ELF-1 (cell line): ENCODE measurements around the gene NRAS.
"Not testable (repeated sequence)": the region's sequence is repeated elsewhere in the genome, so short reads cannot be mapped to it uniquely, and the experiment has no call there.

Experiments used
- DNase-seq: peaks from one replicate; pipeline ENCODE4 v3.0.0-alpha.2; 2016; ENCODE audit warnings: low read depth, low spot score

Gene NRAS

DNA sequence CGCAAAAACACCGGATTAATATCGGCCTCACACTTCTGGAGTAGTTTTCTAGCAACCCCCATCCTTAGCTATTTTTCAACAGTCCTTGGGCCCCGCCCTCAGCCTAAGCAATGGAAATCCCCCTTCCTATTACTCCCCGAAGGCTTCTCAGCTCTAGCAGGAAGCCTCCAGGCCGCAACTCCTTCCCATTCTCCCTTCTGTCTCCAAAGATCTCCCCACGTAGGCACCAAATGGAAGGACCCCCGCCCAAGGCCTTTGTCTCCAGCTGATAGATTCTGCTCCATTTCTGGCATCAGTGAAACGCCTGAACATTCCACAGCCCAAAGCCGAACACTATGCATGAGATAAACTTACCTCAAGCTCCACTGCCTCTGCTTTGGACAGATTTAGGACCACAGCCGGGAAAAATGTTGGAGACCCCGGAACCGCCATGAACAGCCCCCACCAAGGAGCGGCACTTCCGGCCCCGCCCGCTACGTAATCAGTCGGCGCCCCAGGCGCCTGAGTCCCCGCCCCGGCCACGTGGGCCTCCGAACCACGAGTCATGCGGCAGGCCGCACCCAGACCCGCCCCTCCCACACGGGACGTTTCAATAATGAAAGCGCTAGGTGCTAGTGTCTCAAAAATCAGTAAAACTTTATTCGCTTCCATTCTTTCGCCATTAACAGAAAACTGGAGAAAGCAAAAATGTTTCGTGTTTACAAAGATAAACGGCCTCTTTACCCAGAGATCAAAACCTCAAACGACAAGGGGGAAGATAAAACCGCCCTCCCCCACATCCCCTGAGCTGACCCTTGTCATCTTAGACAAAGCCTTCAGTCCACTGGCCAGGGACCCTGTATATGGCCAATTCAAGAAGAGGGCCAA lies at the start of gene NRAS:
TSS of gene NRAS (minus strand) at position 468 of the 867 bp plus-strand sequence. CDS start 611 bp downstream, outside the sequence.
- peak; percentile 96 for DNase-seq

DNA sequence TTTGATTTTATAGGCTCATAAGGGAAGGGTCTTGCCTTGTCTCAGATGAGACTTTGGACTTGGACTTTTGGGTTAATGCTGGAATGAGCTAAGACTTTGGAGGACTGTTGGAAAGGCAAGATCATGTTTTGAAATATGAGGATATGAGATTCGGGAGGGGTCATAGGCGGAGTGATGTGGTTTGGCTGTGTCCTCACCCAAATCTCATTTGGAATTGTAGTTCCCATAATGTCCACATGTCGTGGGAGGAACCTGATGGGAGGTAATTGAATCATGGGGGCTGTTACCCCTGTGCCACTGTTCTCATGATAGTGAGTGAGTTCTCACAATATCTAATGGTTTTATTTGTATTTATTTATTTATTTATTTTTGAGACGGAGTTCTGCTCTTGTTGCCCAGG lies 48.1 kb upstream of the NRAS start:
- no peak for DNase-seq

DNA sequence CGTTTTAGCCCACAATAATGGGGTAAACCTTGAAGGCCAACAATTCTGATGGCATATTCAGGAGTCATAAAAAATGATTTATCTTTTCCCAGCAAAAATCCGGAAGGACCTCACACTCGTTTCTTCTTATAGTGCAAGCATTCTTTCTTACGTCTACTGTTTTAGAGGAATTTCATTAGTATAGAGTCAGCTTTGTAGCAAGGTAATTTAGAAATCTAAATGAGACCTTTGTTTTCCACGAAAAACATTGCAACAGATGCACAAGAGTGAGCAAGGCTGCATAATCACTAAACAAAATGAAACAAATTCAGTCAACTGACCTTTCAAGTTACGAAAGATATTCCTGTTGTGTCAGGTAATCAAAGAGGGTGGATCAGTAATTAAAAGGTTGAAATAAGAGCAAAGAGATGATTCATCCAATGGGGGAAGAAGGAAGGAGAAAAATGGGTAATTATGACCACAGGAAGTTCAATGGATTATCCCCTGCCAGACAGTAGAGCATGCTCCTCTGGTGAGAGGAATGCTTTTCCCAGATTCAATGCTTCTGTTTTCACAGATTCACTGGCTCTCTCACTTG lies 41.8 kb upstream of the NRAS start:
- no peak for DNase-seq

DNA sequence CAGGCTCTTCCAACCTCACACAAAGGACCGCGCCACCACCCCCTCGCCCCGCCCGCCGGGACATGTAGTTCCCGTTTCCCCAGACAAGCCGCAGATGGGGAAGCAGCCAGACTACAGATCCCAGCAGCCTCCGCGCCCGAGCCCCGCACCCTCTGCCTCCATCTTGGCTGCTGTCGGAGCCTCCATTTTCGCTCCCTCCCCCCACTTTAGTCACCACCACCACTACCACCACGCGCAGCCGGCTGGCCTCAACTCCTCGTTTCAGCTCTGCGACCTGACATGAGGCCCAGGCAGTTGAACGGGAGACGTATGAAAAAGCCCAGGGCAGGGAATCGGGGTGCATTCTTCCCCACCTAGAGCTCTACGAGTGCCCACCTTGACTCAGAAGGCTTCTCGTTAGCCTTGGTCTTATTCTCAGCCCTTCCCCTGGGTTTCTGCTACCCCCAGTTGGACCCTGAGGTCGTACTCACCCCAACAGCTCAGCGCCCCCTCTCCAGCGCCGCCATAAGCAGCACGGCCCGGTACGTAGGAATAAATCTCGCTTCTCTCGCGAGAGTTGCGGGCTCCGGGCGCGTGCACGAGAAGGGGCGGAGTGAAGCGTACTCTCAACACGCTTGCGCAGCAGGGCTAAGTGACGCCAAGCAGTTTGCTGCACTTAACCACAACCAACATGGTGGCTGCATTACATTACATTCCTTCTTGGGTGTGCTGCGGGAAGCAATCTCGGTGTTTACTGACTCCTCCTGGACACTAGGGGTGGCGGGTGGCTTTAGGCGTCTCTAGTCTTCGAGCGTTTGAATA lies 41.1 kb upstream of the NRAS start, which contains the start of gene CSDE1:
TSS of gene CSDE1 (minus strand) at position 530 of the 801 bp plus-strand sequence. CDS start 18,094 bp downstream, outside the sequence.
- peak; percentile 99 for DNase-seq

DNA sequence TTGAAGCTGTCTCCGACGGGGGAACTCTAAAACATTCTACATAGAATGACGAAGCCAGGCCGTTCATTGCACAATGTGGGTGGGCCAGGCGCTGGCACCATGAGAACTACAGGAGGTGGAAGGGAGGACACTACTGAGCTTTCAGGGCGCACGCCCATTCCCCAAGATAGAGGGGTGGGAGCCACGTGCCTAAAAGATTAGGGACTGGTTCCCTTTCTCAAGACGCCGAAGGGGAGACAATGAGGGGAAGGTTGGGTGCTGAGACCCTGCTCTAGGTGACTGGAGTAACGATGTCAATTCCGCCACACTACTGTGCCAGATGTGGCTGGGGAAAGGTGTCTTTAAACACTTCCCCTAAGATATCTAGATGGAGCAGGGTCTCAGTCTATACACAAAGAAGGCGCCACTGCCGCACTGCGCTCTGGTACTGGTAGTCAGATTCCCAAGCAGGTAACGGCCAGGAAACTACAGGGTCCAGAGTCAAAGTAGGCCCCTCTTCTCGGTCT lies 40.4 kb upstream of the NRAS start:
- DNase-seq = no peak

DNA sequence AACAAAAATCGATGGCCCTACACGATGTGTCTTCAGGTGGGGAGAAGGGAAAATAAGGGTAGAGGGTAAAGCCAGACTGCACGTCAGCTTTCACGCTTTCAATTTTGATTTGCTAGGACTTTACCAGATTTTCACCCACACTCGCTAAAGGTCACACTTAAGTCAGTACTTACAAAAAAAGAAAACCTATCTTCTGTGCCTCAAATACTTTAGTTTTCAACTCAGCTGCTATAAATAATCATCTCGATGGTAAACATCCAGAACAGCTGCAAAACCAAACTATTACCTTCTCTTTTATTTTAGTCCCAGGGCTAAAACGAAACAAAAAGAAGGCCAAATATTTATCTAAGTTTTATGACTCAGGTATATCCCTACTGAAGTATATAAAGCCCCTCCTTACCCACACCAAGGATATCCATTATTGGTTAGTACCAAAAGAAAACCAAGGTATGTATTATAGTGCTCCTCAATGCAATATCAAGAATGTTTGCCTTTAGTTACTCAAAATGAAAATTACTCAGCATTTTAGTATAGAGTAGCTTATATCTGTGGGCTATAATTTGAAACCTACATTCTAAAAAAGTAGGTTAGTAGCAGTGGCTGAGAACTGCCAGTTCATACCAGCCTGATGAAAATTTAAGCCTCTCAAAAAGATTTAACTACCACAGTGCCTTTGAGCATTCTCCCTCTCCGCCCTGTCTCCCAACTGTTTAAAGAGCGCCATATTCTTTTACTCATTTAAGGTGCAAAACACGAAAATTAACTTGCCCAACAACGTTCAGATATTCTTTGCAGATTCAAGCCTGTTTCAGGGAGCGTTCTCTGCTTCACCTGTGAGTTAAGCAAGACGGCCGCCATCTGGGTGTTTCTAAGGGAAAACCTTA lies 39.7 kb upstream of the NRAS start:
- no peak for DNase-seq

DNA sequence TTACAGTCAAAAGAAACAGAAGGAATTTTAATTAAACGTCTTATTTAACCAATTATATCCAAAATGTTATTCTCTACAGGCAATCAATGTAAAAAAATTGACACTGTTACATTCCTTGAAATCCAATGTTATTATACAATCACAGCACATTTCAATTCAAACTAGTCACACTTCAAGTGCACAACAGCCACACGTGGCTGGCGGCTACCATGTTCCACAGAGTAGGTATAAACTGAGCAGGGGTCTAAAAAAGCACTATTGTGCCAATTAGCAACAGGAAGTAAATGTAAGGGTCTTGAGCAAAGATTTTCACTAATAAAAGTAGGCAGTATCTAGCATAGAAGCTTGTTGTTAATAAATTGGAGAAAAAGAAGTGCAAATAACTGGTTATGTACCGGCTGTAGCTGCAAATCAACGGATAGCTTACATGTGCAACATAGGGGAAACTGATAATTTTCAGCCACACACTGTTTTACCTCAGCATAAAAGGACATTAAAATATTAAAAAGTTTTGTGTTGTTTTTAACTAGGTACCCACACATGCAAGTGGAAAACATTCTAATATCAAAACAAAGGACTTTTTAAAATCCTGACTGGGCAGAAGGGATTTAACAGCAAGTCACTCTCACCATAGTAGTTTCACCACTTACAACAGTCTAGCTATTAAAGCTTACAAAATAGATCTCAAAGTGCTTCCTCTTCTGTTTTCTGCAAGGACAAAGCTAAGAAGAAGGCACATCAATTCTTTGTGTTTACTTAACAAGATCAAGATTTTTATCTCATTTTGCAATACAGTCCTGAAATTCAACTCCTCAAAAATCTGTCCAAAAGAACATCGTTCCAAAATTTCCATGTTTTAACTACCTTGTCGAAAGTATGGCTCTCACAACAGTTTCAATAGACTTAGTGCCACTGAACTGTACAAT lies 38.7 kb upstream of the NRAS start:
- no peak for DNase-seq

DNA sequence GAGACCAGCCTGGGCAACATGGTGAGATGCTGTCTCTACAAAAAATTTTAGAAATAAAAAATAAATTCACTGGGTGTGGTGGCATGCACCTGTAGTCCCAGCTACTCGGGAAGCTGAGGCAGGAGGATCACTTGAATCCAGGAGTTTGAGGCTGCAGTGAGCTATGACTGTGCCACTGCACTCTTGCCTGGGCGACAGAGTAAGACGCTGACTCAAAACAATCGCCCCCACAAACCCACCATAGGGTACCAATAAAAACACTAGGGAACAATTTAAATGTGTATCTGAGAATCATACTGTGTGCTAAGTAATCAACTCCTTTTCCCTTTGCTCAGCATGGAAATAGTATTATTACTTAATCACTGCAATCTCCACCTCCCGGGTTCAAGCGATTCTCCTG lies 37.1 kb upstream of the NRAS start:
- not testable (repeated sequence) for DNase-seq

DNA sequence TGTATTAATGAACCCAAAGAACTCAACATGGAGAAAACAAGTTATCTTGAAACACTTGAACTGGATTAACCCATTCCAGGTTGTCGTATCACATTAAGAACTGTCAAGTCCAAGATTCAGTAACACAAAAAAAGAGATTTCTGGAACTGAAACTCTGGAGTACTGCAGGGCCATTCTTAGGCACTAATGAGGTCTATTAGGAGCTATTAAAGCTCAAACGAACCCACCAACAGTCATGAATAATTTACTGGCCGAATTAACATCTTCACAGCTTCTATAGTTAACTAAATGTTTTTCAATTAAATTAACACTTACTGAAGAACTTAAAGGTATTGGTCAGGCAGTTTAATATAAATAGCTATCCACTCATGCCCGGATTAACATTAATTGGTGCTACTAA lies 36.6 kb upstream of the NRAS start:
- DNase-seq = no peak

DNA sequence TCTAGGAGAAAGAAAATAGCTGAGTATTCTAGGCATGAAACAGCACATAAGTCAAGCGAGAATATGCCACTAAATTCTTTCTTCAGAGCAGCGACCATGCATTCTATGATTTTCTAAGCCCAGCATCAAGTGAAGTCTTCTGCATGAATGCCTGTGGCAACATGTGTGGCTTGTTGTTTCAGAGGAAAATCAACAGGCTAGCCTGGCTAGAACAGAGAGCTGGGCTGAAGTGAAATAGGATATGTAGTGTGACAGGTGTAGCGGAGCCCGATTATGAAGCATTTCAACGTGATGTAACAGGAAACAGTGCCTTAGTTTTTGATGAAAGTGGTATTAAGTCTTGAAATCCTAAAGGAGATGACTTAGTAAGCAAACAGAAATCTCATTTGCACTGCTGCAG lies 34.2 kb upstream of the NRAS start:
- DNase-seq = no peak

DNA sequence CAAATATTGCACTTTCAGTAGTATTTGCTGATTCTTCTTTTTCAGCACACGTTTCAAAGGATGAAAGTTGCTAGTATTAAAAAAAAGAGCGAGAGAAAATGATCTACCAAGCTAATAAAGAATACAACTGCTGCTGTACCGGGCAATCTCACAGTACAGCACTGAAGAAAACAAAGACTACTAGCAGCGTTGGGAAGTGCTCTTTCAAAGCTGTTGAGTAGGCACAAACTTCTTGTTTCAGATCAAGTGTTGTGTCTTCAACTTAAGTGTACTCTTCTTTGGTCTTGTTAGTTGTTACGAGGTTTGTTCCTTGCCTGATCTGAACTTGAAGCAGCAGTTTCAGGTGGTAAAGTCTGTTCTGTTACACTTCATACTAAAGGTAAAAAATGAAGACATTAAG lies 33.3 kb upstream of the NRAS start:
- no peak for DNase-seq

DNA sequence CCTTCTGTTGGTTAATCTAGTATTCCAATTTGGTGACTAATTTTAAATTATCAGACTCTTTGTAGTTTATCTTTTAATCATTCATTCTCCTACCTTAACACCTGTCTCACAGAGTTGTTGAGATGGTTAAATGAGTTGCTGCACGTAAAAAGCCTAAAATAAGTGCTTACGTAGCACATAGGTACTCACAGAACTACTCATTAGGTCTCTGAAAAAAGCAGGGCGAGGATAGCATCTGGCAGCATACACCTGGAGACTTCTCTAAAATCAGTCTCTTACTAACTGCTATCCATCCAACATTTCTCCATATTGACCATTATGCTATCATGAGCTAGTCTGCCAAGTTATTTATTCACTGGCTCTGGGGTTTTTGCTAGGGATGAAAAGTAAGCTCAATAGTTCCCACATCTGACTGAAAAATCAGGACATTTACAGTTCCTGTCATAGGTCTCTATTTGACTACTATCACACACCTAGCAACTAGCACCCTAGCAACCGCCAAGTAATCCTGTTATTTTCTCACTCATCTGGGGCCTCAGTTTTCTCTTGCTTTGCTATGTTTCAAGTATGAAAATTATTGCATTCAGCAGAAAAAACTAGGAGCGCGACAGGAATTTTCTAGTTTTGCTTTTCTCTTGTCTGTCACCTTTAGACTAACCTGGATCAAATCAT lies 30.0 kb upstream of the NRAS start:
- DNase-seq = no peak

DNA sequence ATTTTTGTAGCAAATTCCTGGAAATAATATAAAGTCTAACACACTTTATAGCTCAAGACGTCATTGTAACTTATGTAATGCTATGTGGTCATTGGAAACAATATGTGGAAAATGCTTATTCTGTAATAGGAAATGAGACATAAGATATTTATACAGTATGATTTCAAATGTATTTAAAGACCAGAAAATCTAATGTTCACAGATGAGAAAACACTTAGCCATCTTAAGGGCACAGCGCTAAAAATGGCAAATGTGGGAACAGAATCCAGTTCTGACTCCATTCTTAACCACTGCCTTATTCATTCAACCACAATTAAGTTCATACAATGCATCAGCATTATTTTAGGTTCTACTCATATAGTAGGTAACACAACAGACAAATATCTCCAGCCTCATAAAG lies 28.7 kb upstream of the NRAS start:
- DNase-seq = no peak

DNA sequence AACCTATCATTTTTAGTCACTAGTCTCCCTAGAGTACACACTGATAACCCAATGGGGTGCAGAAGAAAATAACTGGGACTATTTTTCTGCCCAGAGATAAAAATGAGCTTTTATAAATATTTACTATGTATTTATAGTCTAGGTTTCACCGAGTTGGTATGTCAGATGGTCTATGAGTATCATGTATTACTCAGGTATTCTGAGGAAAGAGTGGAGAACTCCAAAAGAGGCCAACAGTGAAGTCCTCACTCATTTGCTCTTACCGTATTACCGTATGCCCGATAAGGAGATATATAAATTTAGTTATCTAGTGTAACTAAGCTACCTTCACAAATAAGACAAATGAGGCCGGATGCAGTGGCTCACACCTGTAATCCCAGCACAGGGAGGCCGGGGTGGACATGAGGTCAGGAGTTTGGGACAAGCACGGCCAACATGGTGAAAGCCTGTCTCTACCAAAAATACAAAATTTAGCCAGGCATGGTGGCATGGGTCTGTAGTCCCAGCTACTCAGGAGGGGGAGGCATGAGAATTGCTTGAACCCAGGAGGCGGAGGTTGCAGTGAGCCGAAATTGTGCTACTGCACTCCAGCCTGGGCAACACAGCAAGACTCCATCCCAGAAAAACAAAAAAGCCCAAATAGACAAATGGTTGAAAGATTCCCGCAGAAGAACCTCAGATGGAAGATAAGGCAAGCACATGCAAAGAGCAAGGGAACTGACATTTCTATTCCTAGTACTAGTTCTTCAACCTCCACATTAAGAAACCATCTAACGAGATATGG lies 25.6 kb upstream of the NRAS start:
- no peak for DNase-seq

DNA sequence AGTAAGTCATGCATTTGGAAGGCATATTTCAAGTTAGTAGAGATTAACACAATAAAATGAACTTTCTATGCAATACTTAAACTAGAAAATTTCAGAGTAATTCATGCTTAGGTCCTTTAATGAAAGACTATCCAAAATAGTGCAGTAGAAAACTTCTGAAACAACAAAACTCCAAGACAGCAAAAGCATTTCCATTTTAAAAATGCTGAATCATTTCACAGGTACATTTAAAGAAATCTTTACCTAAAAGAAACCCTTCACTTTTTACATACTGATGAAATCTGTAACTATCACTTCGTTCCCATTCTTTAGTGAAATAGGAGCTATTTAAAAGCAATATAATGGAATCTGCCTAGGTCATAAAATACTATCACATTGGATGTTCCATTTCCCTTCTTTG lies 23.8 kb upstream of the NRAS start:
- no peak for DNase-seq

DNA sequence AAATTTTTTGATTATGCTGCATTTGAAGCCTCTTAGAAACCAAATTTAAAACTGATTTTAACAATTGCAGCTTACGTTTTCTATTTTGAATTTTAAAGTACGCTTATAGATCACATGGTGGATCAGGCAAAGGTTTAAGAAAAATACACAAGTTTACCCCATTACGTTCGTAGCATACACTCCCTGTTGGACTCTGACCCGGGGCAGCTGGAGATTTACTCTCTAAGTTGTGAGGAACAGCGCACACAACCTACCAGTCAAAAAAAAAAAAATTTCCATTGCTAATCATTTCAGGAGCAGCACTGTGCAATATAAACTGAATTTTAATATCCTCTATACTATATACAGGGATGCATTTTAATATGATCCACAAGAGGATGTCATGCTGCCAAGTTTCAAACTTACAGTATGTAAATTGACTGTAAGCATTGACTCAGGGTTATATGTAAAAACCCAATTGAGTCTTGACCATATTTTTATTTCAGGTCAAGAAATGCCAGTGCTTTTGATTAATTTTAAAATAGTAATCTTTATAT lies 20.8 kb upstream of the NRAS start:
- no peak for DNase-seq

DNA sequence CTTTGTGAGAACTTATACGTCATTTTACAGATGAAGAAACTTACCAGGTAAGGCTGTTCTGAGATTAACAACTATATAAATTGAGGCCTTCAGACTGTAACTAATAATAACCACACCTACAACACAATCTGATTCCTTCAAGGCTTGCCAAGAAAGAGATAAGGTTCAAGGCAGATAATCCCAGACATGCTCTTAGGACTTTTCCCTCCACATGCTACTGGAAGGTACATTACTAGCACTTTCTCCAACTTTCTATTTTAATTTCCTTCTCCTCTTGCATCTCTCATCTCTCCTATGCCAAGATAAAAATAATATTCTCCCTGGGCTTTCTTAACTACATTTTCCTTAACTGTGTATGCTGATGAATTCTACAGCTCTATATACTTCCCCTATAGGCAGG lies 18.9 kb upstream of the NRAS start:
- no peak for DNase-seq

DNA sequence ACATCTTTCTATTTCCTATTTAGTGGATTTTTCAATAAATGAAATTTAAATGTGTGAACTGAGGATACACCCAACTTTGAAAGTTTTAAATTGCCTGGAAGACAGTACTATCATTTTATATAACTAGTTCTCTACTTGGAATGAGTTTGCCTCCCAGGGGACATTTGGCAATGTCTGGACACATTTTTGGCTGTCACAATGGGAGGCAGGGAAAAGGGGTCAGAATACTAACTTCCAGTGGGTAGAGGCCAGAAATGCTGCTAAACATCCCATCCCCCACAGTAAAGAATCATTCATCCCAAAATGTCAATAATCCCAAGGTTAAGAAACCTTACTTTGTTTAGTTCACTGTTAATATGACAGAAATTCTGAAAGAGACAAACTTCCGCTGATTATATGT lies 13.2 kb upstream of the NRAS start:
- DNase-seq = no peak
